CD1c-positive myeloid dendritic cell (primary cell): ENCODE measurements around the gene TMUB2.
"Not testable (repeated sequence)": the region's sequence is repeated elsewhere in the genome, so short reads cannot be mapped to it uniquely, and the experiment has no call there.

Source experiments
- DNase-seq: peaks from one replicate; pipeline ENCODE4 v3.0.0-alpha.2; 2016; ENCODE audit errors: extremely low spot score

Gene TMUB2

GRCh38 chr17:44219108-44219615, 32.4 kb downstream of the TMUB2 start:
- DNase-seq, result peak; percentile 85

- peak; percentile 71 for DNase-seq
Measured at GRCh38 chr17:44219616-44220212, 32.9 kb downstream of the TMUB2 start, which contains the start of gene UBTF. UBTF (minus strand) TSS chr17:44219675; CDS start chr17:44218229, 1,446 bp downstream.

- peak; percentile 62 for DNase-seq
Measured at GRCh38 chr17:44220213-44221083, 33.7 kb downstream of the TMUB2 start.

- peak; percentile 69 for DNase-seq
Measured at GRCh38 chr17:44221084-44221861, 34.5 kb downstream of the TMUB2 start.

GRCh38 chr17:44221862-44222111, 35.0 kb downstream of the TMUB2 start:
- DNase-seq, result no peak

GRCh38 chr17:44222112-44222869, 35.5 kb downstream of the TMUB2 start:
- peak; percentile 40 for DNase-seq

GRCh38 chr17:44223541-44224071, 36.8 kb downstream of the TMUB2 start:
- no peak for DNase-seq

GRCh38 chr17:44229090-44229489, 42.3 kb downstream of the TMUB2 start:
- no peak for DNase-seq

GRCh38 chr17:44230140-44230539, 43.4 kb downstream of the TMUB2 start:
- DNase-seq, result no peak

GRCh38 chr17:44232061-44232460, 45.3 kb downstream of the TMUB2 start:
- DNase-seq, result no peak

GRCh38 chr17:44233582-44233981, 46.8 kb downstream of the TMUB2 start:
- no peak for DNase-seq

GRCh38 chr17:44235583-44235936, 48.8 kb downstream of the TMUB2 start:
- no peak for DNase-seq

- DNase-seq, result no peak
Measured at GRCh38 chr17:44236444-44236991, 49.7 kb downstream of the TMUB2 start.

GRCh38 chr17:44237886-44238285, 51.1 kb downstream of the TMUB2 start:
- DNase-seq, result not testable (repeated sequence)

- DNase-seq, result peak; percentile 55
Measured at GRCh38 chr17:44241106-44241624, 54.4 kb downstream of the TMUB2 start.
